Measurements from ENCODE around the gene ARHGAP10. TPM values are rescaled to one million over a fixed set of nuclear protein-coding genes. Genes with fewer than 3 reads are reported as not detected.
A peak's percentile ranks its signal among the peaks of the same experiment; 100 is the strongest.

ARHGAP10 gene
- total RNA-seq, 2 donors from 2014 or later = 36.1 to 43.5 TPM

DNA sequence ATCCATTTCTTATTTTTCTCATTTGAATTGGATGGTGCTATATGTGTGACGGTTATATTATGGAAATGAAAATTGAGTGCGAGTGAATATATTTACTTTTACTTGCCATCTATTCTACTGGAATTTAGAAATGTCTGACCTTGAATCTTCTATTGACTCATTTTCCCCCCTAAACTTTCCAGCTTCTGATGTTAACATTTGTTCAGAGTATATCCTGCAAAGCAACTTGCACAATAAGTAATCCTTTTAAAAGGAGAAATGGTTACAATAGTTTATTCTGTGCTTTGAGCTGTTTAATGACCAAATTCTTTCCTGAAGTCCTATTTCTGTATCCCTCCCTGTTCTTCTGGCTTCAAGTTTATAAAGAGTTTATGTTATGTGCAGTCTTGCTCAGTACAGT, 116.7 kb downstream of the ARHGAP10 start:
- Histone ChIP-seq H3K4me3 (no peak overlapping the region), H3K4me1 (peaks cover 0 to 46% of the 10 kb centered on the region in 2 donors), H3K9me3 (no peaks in the 10 kb centered on the region), H3K36me3 (no peaks in the 10 kb centered on the region), H3K27me3 (no peaks in the 10 kb centered on the region), H3K27ac (peak overlapping the region; percentile 41 to 50)
- TF ChIP-seq, protein P1, sequence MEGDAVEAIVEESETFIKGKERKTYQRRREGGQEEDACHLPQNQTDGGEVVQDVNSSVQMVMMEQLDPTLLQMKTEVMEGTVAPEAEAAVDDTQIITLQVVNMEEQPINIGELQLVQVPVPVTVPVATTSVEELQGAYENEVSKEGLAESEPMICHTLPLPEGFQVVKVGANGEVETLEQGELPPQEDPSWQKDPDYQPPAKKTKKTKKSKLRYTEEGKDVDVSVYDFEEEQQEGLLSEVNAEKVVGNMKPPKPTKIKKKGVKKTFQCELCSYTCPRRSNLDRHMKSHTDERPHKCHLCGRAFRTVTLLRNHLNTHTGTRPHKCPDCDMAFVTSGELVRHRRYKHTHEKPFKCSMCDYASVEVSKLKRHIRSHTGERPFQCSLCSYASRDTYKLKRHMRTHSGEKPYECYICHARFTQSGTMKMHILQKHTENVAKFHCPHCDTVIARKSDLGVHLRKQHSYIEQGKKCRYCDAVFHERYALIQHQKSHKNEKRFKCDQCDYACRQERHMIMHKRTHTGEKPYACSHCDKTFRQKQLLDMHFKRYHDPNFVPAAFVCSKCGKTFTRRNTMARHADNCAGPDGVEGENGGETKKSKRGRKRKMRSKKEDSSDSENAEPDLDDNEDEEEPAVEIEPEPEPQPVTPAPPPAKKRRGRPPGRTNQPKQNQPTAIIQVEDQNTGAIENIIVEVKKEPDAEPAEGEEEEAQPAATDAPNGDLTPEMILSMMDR (IDR thresholded peaks at IDR 0.05) = no peak
- DNase-seq (ENCODE audit: low spot score) = no peak

DNA sequence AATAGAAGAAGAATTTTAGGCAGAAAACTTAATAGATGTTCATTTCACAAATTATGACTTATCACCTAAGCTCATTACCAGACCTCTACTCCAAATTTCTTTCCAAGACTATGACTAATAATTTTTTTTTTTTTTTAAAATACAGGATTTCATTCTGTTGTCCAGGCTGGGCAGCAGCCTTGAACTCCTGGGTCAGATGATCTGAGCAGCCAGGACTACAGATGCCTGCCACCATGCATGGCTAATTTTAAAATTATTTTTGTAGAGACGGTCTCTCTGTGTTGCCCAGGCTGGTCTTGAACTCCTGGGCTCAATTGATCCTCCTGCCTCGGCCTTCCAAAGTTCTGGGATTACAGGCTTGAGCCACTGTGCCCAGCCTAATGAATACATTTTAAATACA, 119.2 kb downstream of the ARHGAP10 start:
- Histone ChIP-seq H3K27ac (no peak overlapping the region), H3K36me3 (no peaks in the 10 kb centered on the region), H3K9me3 (no peaks in the 10 kb centered on the region), H3K27me3 (no peaks in the 10 kb centered on the region), H3K4me3 (no peak overlapping the region), H3K4me1 (peaks cover 0 to 55% of the 10 kb centered on the region in 2 donors)
- TF ChIP-seq, protein P1 (IDR thresholded peaks at IDR 0.05) = no peak
- DNase-seq (ENCODE audit: low spot score) = no peak

DNA sequence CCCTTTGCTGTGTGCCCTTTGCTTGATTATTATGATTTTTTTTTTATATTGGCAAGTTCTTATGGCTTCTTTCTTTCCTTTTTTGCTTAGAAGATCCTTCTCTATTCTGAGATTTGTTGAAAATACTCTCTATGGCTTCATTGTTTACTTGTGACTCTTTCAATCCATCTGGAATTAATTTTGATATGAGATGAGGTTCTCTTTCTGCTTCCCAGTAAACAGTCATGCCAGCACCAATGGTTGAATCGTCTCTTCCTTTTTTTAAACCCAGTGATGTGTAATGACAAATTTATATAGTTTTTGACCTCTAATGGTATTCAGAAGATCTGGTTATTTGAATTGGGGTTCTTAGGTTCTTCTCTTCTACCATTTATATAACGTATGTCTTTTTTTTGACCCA, 121.8 kb downstream of the ARHGAP10 start:
- TF ChIP-seq, protein P1 (IDR thresholded peaks at IDR 0.05) = no peak
- no peak overlapping the region for H3K4me3 ChIP-seq
- peaks cover 7% of the 10 kb centered on the region for H3K36me3 ChIP-seq
- no peak for DNase-seq (ENCODE audit: low spot score)
- peaks cover 0 to 47% of the 10 kb centered on the region in 2 donors for H3K4me1 ChIP-seq
- no peaks in the 10 kb centered on the region for H3K9me3 ChIP-seq
- peak overlapping the region; percentile 49 to 57 for H3K27ac ChIP-seq
- no peaks in the 10 kb centered on the region for H3K27me3 ChIP-seq

DNA sequence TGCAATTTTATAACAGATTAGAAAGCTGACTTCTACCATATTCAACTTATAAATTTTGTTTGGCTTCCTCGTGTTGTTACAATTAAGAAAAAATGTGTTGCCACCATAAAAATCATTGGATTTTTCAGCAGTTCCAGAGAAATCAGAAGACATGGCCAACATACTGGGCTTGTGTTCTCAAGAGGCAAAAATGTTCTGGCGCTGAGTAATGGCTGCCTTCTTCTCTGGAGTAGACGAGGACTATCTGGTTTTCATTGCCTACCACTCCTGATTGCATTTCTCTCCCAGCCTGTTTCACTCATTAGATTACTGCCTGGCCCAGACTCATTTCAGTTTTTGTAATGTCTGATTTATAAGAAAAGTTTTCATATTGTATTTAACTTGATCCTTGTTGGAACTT, 122.3 kb downstream of the ARHGAP10 start:
- DNase-seq (ENCODE audit: low spot score) = no peak
- TF ChIP-seq, protein P1 (IDR thresholded peaks at IDR 0.05) = no peak
- Histone ChIP-seq H3K4me1 (peaks cover 0 to 43% of the 10 kb centered on the region in 2 donors), H3K4me3 (no peak overlapping the region), H3K27ac (peak overlapping the region; percentile 49 to 57), H3K36me3 (peaks cover 7% of the 10 kb centered on the region), H3K27me3 (no peaks in the 10 kb centered on the region), H3K9me3 (no peaks in the 10 kb centered on the region)

DNA sequence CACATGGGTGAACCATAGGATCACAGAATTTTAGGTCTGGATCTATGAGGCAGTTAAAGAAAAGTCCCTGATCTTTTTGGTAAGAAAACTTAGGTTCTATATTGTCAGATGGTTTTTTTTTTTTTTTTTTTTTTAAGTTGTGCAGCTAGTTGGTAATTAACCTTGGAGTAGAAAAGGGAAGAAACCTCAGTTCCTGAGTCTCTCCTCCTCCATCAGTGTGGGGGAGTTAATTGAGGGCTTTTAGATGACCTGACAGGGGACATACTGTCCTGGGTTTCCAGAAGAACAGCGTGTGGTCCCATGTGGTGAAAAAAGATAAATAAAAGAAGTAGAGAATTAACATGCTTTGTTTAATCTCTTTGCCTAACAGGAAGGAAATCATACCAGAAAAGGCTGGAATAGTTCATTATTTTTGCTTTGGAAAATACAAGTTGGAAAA, 123.7 kb downstream of the ARHGAP10 start:
- DNase-seq (ENCODE audit: low spot score) = no peak
- H3K36me3 ChIP-seq = peaks cover 7% of the 10 kb centered on the region
- H3K4me1 ChIP-seq = peaks cover 0 to 40% of the 10 kb centered on the region in 2 donors
- H3K27ac ChIP-seq = peak overlapping the region; percentile 49 to 57
- no peaks in the 10 kb centered on the region for H3K27me3 ChIP-seq
- H3K4me3 ChIP-seq = no peak overlapping the region
- TF ChIP-seq, protein P1 (IDR thresholded peaks at IDR 0.05) = no peak
- no peaks in the 10 kb centered on the region for H3K9me3 ChIP-seq

DNA sequence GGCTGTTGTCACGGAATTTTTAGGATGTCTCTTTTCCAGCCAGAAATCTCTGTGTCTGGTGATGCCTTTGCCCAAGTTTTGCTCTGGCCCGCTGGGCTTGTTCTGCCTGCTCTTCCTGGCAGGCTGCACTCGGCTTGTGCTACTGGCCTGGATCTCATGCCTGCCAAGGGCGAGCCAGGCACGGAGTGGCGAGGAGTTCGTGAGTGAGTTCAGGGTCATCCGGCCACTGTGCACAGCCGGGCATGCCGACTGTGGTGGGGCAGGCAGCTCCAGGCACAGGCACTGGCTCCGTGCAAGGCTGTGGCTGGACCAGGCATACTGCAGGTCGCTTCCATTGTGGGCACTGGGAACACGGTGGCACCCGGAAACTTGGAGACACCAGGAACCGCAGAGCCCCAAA, 129.1 kb downstream of the ARHGAP10 start:
- TF ChIP-seq, protein P1 (IDR thresholded peaks at IDR 0.05) = no peak
- Histone ChIP-seq H3K36me3 (peaks cover 14% of the 10 kb centered on the region), H3K4me3 (no peak overlapping the region), H3K27ac (no peak overlapping the region), H3K4me1 (peaks cover 0 to 42% of the 10 kb centered on the region in 2 donors), H3K27me3 (no peaks in the 10 kb centered on the region), H3K9me3 (no peaks in the 10 kb centered on the region)
- no peak for DNase-seq (ENCODE audit: low spot score)

All from right atrium auricular region (tissue), 2 donors.